Epidermal melanocyte (primary cell): ENCODE results near the gene CAPG.

ENCODE experiments used
- DNase-seq: peaks from one replicate; pipeline ENCODE4 v3.0.0; 2011; ENCODE audit warnings: low spot score; ENCODE audit not compliant: insufficient read length

CAPG gene

GRCh38 chr2:85438201-85439024, 28.2 kb upstream of the CAPG start:
- no peak for DNase-seq

DNA sequence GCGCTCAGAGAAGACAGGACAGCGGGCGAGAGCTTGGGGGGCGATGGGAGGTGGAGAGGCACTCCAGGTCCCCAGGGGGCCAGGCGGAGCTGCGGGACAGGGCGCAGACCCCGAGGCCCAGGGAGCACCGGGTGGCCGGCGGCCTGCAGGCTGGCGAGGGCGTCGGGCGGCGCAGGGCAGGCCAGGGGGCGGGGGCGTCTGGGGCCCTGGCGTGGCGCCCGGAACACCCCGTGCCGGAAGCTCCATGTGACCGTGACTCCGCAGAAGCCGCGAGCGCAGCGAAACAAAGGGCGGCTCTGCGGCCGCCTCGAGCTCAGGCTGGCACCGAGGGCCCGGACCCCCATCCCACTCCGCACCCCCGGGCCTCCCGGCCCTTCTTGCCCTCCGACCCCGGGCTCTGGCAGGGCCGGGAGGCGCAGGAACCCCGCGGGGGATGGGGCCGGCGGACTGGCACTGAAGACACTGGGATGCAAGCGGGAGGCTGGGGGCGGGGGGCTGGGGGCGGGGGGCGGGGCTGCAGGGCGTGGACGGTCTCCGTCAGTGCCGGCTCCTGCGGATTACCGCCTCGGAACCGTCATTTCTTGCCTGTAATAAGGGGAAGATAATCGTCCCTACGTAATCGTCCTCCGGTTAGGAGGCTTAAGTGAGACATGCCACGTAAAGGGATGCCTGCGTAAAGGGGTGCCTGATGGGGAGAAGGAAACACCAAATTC, 27.5 kb upstream of the CAPG start:
- peak; percentile 93 for DNase-seq

GRCh38 chr2:85436836-85437487, 26.8 kb upstream of the CAPG start:
- DNase-seq: no peak

GRCh38 chr2:85435981-85436835, 26.0 kb upstream of the CAPG start:
- DNase-seq: no peak

- DNase-seq: no peak
Observed at GRCh38 chr2:85435220-85435958, 25.2 kb upstream of the CAPG start.

DNA sequence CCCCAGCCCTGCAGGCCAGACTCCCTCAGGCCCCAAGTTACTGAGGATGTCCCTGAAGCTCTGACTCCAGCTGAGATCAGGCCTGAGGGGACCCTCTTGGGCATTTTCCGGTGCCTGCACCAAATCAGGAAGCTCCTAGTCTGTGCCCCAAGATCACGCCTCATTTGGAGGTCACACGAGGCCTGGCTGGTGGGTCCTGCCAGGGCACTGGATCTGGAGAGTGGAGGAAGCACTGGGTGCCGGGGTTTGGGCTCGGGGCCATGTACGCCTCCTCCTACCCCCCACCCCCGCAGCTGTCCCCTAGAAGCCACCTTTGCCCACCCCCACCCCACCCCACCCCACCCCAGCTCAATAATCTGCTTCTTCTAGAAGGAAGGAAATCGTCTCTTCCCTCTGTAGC, 24.5 kb upstream of the CAPG start:
- no peak for DNase-seq

GRCh38 chr2:85433511-85434089, 23.4 kb upstream of the CAPG start:
- DNase-seq: peak; percentile 94

- DNase-seq: no peak
Observed at GRCh38 chr2:85431570-85432205, 21.5 kb upstream of the CAPG start.

DNA sequence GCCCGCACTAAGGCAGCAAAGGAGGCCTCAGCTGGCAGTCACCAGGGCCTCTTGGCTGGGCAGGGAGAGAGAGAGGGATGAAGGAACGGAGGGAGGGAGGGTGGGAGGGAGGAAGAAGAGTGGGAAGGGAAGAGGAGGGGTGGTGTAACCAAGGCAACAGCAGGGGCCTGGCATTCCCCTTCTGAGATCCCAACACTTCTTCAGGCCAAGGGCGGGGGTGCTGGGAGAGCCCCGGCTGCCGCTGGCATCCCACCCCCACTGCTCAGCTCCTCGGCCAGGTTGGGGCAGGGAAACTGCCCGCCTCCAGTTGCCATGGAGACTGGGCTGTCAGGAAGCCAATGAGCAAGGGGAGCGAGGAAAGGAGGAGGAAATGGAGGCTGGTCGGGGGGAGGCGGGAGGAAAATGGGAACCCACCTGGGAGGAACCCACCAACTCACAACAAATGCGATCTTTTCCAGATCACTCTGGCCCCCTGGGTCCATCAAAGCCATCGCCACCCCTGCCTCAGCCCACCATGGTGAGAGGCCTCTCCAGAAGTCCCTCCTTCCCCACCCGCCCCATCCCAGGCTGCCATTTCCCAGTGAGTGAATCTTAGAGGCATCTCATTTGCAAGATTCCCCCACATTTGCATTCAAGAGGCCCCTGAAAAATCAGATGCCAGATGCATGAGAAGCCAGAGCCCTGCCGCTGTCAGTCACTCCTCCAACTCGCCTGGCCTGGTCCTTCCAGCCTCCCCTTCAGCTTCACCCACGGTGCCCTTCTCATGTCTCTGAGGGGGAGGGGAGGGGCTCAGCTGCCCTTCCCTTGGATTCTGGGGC, 20.8 kb upstream of the CAPG start:
- no peak for DNase-seq

DNA sequence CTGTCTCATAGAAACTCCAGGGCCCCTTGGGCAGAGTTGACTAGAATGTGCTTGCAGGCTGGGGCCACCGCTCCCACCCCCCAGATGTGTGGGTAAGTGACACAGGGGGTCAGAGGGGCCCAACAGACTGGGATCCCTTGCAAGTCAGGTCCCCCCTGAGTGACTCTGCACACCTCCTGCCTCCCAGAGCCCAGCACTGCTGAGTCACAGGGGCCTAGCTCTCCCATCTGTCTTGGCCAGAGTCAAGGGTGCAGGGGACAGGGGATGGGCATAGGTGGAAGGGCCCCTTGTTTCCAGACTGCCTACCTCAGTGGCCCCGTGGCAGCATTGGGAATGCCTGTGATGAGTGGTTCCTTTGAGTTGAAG, 19.7 kb upstream of the CAPG start:
- DNase-seq: no peak

- DNase-seq: no peak
Observed at GRCh38 chr2:85429213-85429923, 19.2 kb upstream of the CAPG start.

DNA sequence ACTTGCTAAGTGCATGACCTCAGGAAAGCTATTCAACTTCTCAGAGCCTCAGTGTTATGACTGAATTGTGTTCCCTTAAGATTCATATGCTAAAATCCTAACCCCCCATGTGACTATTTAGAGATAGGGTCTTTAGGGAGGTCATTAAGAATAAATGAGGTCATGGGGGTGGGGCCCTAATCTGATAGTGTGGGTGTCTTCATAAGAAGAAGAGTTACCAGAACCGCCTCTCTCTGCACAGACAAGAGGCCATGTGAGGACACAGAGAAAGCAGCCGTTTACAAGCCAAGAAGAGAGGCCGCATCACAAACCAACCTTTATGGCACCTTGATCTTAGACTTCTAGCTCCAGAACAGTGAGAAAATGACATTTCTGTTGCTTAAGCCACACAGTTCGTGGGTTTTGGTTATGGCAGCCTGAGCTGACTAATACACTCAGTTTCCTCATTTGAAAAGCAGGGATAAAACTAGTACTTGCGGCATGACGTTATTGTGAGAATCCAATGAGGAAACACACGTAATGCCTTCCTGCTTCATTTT, 18.2 kb upstream of the CAPG start:
- DNase-seq: no peak

GRCh38 chr2:85427300-85427835, 17.2 kb upstream of the CAPG start:
- no peak for DNase-seq

DNA sequence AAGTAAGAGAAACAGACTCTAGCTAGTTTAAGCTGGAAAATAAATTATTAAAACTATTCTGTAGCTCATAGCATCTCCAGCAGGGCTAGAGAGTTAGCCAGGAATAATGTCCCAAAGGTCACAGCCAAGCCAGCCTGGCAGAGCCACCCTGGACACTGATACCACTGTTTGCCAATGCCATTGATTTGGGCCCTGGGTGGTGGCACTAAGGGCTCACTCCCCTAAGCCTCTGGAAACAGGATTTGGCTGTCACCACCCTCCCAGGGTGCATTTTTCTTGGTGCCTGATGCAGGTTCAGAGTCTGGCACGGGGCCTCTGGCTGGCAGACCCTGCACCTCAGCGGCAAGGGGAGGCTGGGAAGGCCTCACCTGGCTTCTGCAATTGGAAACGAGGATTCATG, 15.4 kb upstream of the CAPG start:
- no peak for DNase-seq

DNA sequence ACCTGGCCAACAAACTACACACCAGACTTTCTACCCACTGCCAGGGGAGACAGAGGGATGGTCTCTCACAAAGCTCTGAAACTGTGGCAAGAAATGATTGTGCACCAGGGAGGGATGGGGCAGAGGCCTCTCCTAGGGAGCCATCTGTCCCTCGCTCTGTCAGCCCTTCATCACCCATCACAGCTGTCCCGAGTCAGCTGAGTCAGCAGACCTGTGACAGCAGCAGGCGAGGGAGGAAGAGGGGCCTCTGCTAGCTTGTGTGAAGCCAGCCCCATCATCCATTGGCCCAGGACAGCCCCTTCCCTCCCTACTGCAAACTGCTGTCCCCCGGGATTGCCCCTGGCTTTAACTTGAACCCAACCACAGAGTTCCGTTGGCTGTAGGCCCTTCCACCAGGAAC, 13.4 kb upstream of the CAPG start:
- DNase-seq: no peak

GRCh38 chr2:85422072-85422457, 11.9 kb upstream of the CAPG start:
- no peak for DNase-seq

DNA sequence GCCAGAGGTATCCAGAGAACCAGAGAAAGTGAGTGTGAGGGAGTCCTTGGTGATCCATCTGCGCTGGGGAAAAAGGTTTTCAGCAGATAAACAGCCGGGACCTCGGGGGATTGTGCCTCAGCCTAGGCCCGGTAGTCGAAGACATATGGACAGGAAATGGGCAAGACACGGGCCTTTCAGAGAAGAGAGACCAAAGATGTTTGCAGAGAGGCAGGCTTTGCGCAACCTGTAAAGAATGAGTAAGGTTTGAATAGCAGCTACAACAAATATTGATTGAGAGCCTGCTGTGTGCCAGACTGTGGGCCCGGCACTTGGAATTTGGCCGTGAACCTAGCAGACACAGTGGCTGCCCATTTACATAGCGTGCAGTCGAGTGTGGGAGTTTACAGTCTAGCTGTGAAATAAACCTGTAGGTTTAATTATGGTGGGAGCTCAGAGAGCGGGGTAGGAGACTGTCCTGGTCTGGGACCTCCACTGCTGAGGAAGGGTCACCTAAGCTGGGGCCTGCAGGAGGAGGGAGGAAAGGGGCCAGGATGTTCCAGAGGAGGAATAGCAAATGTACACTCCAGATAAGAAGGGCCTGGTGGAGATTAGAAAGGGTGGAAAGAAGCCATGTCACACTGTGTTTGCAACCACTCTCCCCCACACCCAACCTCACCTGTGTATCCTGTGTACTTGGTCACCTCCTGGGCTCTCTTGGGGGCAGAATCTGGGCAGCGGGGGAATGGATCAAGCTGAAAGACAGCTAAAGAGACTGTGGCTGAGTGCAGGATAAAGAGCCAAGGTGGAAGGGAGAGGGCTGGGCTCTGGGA, 11.3 kb upstream of the CAPG start:
- no peak for DNase-seq
